A549 (cell line): ENCODE measurements around the gene FXYD4.
A peak's percentile ranks its signal among the peaks of the same experiment; 100 is the strongest.

Source experiments
- CBX8 ChIP-seq: fragments of 200-600 bp; sonication (generic); IDR thresholded peaks from 2 replicates; pipeline ENCODE4 v1.6.1; 2016
- CTCF ChIP-seq: fragments of >200 bp; sonication (Bioruptor Twin); formaldehyde crosslinking; IDR thresholded peaks from 3 replicates; pipeline ENCODE4 v1.5.1; 2016
- EHMT2 ChIP-seq: fragments of 200-600 bp; sonication (generic); IDR thresholded peaks from 2 replicates; pipeline ENCODE4 v1.6.1; 2016; ENCODE audit warnings: antibody characterized with exemption, low read depth, mild to moderate bottlenecking, moderate library complexity
- EP300 ChIP-seq, 2 experiments: fragments of >200 bp; sonication (Bioruptor Twin); formaldehyde crosslinking; IDR thresholded peaks; 2 replicates in 1 of 2; 3 replicates in 1 of 2; pipeline ENCODE4 v1.6.1; 2016 to 2017
- HDAC2 ChIP-seq: fragments of 200-600 bp; sonication (generic); IDR thresholded peaks from 2 replicates; pipeline ENCODE4 v1.6.1; 2016
- HMGXB4 ChIP-seq: fragments of 250-450 bp; sonication (Bioruptor Pico); IDR thresholded peaks from 2 replicates; pipeline ENCODE4 v1.5.0; 2021; ENCODE audit warnings: mild to moderate bottlenecking, moderate library complexity, borderline replicate concordance
- HOXA7 ChIP-seq: fragments of 250-450 bp; sonication (Bioruptor Pico); IDR thresholded peaks from 2 replicates; pipeline ENCODE4 v1.5.0; 2020; ENCODE audit warnings: mild to moderate bottlenecking, moderate library complexity
- KDM1A ChIP-seq: fragments of 200-600 bp; sonication (generic); IDR thresholded peaks from 2 replicates; pipeline ENCODE4 v1.6.1; 2016; ENCODE audit warnings: low read depth, mild to moderate bottlenecking
- MAX ChIP-seq: IDR thresholded peaks from 2 replicates; pipeline ENCODE4 v1.6.1; 2012
- MYC ChIP-seq: IDR thresholded peaks from 2 replicates; pipeline ENCODE4 v1.6.1; 2012; ENCODE audit warnings: mild to moderate bottlenecking, inconsistent platforms, low read length, improper control_type of control experiment, borderline replicate concordance
- POLR2A ChIP-seq: IDR thresholded peaks from 2 replicates; pipeline ENCODE4 v1.6.1; 2012; ENCODE audit warnings: mild to moderate bottlenecking, low read length
- POLR2AphosphoS2 ChIP-seq: conservative IDR thresholded peaks from 2 replicates; pipeline ENCODE4 v1.6.1; 2012; ENCODE audit warnings: low read length, improper control_type of control experiment, inconsistent platforms
- REST ChIP-seq: fragments of 200-600 bp; sonication (generic); IDR thresholded peaks from 2 replicates; pipeline ENCODE4 v1.6.1; 2016; ENCODE audit warnings: antibody characterized with exemption, mild to moderate bottlenecking, moderate library complexity

GRCh38 chr10:43403911-43404703 is 32.7 kb downstream of the FXYD4 start:
- TF ChIP-seq CTCF, result no peak
- TF ChIP-seq CBX8, result no peak
- no peak for TF ChIP-seq EP300 (IDR thresholded peaks at IDR 0.05)
- no peak for TF ChIP-seq POLR2A
- no peak for TF ChIP-seq POLR2AphosphoS2
- no peak for TF ChIP-seq EHMT2
- TF ChIP-seq MAX, result 0 out of 2 replicates have a peak, but pooled peaks have one; percentile 17
- TF ChIP-seq HMGXB4 (CRISPR knock-in tag), result no peak
- no peak for TF ChIP-seq REST
- TF ChIP-seq MYC, result no peak
- no peak for TF ChIP-seq HOXA7
- no peak for TF ChIP-seq KDM1A
- no peak for TF ChIP-seq HDAC2
